ENCODE measurements around the gene STARD10. TPM values are rescaled to one million over a fixed set of nuclear protein-coding genes. Genes with fewer than 3 reads are reported as not detected.

Gene STARD10
- total and polyA plus RNA-seq, 9 of the 15 experiments (the other 6 are each of a cell fraction or from before 2014, with no cell fraction given): 0.15 to 52.9 (median 32.3) TPM

GRCh38 chr11:72825661-72826060, 31.8 kb upstream of the STARD10 start:
- H3K4me2 ChIP-seq (ENCODE audit: insufficient read depth, low read length): no peak overlapping the region
- no peaks in the 10 kb centered on the region for H3K9me3 ChIP-seq (replicated peaks; ENCODE audit: control insufficient read depth, insufficient read depth, low read depth, low read length)
- H3K27ac ChIP-seq (ENCODE audit: extremely low read depth, low read depth, low read length): no peak overlapping the region
- H3K4me3 ChIP-seq: no peak overlapping the region
- intact Hi-C loops (cut with micrococcal nuclease) (no loop called here), in situ Hi-C loops (cut with MboI) (loop anchor here (5.0 kb wide), 1 partner anchor 417 kb away; no protein-coding TSS in a partner anchor)
- no peaks in the 10 kb centered on the region for H3K9me1 ChIP-seq (ENCODE audit: control insufficient read depth, insufficient read depth, low read length)
- peaks cover 0 to 35% of the 10 kb centered on the region in 2 experiments; a peak in 2 of 5 replicates for H3K4me1 ChIP-seq (replicated peaks in 1 of 2; ENCODE audit: control insufficient read depth in 2 of 2, insufficient read depth in 2 of 2, low read length in 2 of 2)
- H2AFZ ChIP-seq (ENCODE audit: low read depth, low read length): no peak overlapping the region
- no peak for TF ChIP-seq TCFL5 (CRISPR knock-in tag; conservative IDR thresholded peaks at IDR 0.05)
- TF ChIP-seq ATF3 (IDR thresholded peaks at IDR 0.05): no peak
- TF ChIP-seq ATF3 (CRISPR knock-in tag; conservative IDR thresholded peaks at IDR 0.05): no peak
- TF ChIP-seq ZNF212 (CRISPR knock-in tag; IDR thresholded peaks at IDR 0.05): no peak
- TF ChIP-seq, protein P1, sequence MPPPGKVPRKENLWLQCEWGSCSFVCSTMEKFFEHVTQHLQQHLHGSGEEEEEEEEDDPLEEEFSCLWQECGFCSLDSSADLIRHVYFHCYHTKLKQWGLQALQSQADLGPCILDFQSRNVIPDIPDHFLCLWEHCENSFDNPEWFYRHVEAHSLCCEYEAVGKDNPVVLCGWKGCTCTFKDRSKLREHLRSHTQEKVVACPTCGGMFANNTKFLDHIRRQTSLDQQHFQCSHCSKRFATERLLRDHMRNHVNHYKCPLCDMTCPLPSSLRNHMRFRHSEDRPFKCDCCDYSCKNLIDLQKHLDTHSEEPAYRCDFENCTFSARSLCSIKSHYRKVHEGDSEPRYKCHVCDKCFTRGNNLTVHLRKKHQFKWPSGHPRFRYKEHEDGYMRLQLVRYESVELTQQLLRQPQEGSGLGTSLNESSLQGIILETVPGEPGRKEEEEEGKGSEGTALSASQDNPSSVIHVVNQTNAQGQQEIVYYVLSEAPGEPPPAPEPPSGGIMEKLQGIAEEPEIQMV (tag; conservative IDR thresholded peaks at IDR 0.05; ENCODE audit: low read depth): no peak
- no peak for TF ChIP-seq GTF2B (IDR thresholded peaks at IDR 0.05; ENCODE audit: extremely low read depth, insufficient read length)
- no peak for TF ChIP-seq ZKSCAN8 (CRISPR knock-in tag; IDR thresholded peaks at IDR 0.05)
- TF ChIP-seq STAT5A (IDR thresholded peaks at IDR 0.05; ENCODE audit: borderline replicate concordance, low read length): no peak
- no peak for TF ChIP-seq ZNF561 (CRISPR knock-in tag; conservative IDR thresholded peaks at IDR 0.05)
- H3K27me3 ChIP-seq (ENCODE audit: control insufficient read depth in 2 of 2, insufficient read depth in 2 of 2, low read length in 2 of 2): no peaks in the 10 kb centered on the region
- BruUV-seq (replicated peaks): no TSS peak
- no peaks in the 10 kb centered on the region for H4K20me1 ChIP-seq (replicated peaks; ENCODE audit: control insufficient read depth, insufficient read depth, low read length)
- H3K79me2 ChIP-seq (ENCODE audit: control insufficient read depth, insufficient read depth, low read length): no peaks in the 10 kb centered on the region
- 38% methylated on average over 3 of the region's 4 CpGs for WGBS (ENCODE audit: insufficient coverage, low coverage, missing lambda C conversion rate)
- FAIRE-seq: no peak
- DNase-seq (ENCODE audit: extremely low read depth in 1 of 4, low spot score in 3 of 4): no peak
- H3K36me3 ChIP-seq (ENCODE audit: control insufficient read depth, insufficient read depth, low read length): no peaks in the 10 kb centered on the region
- ChIA-PET CTCF (ENCODE audit: low intra/inter-chr PET ratio) (no interaction called here), POLR2A (interaction anchor here (0.6 kb wide), 1 partner anchor 1925 kb away, joined by 3 read pairs; no protein-coding TSS in a partner anchor)
- H3K9ac ChIP-seq (ENCODE audit: insufficient read depth in 1 of 2, low read depth in 2 of 2, low read length in 2 of 2): no peak overlapping the region
- ATAC-seq: no peak

Data from K562 (cell line).